Esophagus squamous epithelium (tissue), 5 donors: ENCODE data around the gene PDE7B. TPM values are rescaled to one million over a fixed set of nuclear protein-coding genes. Genes with fewer than 3 reads are reported as not detected.

Experiments used
- DNase-seq: peaks from one replicate; lab custom pipeline; 2025; lab: John Stamatoyannopoulos, UW
- H3K27ac ChIP-seq, 4 donors: fragments of 200-600 bp; sonication (generic); one replicate each; pipeline ENCODE4 v1.5.1; 2016 to 2019; ENCODE audit warnings: mild to moderate bottlenecking in 1 of 4
- H3K27me3 ChIP-seq, 4 donors: fragments of 200-600 bp; sonication (generic); 1 replicate in 3 of 4; 2 replicates in 1 of 4; pipeline versions ENCODE4 v1.5.1 to v1.6.0; 2017 to 2021; ENCODE audit warnings: antibody characterized with exemption in 1 of 4
- H3K36me3 ChIP-seq, 3 donors: fragments of 200-600 bp; sonication (generic); one replicate each; pipeline ENCODE4 v1.5.1; 2016 to 2019
- H3K4me1 ChIP-seq, 3 donors: fragments of 200-600 bp; sonication (generic); one replicate each; pipeline ENCODE4 v1.5.1; 2017 to 2019
- H3K4me3 ChIP-seq, 4 donors: fragments of 200-600 bp; sonication (generic); 1 replicate in 3 of 4; 2 replicates in 1 of 4; pipeline ENCODE4 v1.5.1; 2016 to 2019; ENCODE audit warnings: mild to moderate bottlenecking in 2 of 4, moderate library complexity in 1 of 4
- H3K9me3 ChIP-seq, 3 donors: fragments of 200-600 bp; sonication (generic); one replicate each; pipeline ENCODE4 v1.5.1; 2016 to 2019
- POLR2A ChIP-seq, 4 donors: fragments of 450-650 bp; IDR thresholded peaks; one replicate each; pipeline ENCODE4 v1.6.1; 2017; ENCODE audit warnings: antibody characterized with exemption in 4 of 4, mild to moderate bottlenecking in 4 of 4, moderate library complexity in 3 of 4
- WGBS, 2 donors: methylation state at CpG; one replicate each; pipeline ENCODE4 v1.1.5; 2018; 5-methylcytosine and 5-hydroxymethylcytosine counted together
- intact Hi-C: fragments of 100-400 bp; cut with DNase I; formaldehyde crosslinking; loops from one replicate; pipeline ENCODE4 v1.15.0; 2022
- total RNA-seq, 4 donors: library from RNA; depleted of rRNA; stranded (reverse); fragments of >200 nt; gene quantifications; one replicate each; pipeline ENCODE4 v1.1.0, GENCODE V29; 2016
- TF ChIP-seq, protein P1 (sequence below), 6 experiments: fragments of 450-650 bp in 4 of 6; fragments of 200-600 bp in 2 of 6; sonication (generic) in 2 of 6; IDR thresholded peaks; one replicate each; pipeline ENCODE4 v1.5.1; 2016 to 2019; ENCODE audit warnings: antibody characterized with exemption in 6 of 6, mild to moderate bottlenecking in 4 of 6, moderate library complexity in 4 of 6
- donor health status: DM: yes; HTN: yes; CAD: no.

The PDE7B gene
- total RNA-seq, 4 donors from 2014 or later = 0.08 to 6.1 (median 0.47) TPM

GRCh38 chr6:136077834-136078576 is 226.5 kb downstream of the PDE7B start:
- WGBS, 2 donors = 51 to 61% methylated on average over 5 of the region's 5 CpGs
- peak overlapping the region in 1 of 4 donors; percentile 25 for H3K27ac ChIP-seq
- no peaks in the 10 kb centered on the region for H3K4me1 ChIP-seq
- no peaks in the 10 kb centered on the region for H3K27me3 ChIP-seq
- TF ChIP-seq POLR2A (IDR thresholded peaks at IDR 0.05) = no peak
- TF ChIP-seq, protein P1, sequence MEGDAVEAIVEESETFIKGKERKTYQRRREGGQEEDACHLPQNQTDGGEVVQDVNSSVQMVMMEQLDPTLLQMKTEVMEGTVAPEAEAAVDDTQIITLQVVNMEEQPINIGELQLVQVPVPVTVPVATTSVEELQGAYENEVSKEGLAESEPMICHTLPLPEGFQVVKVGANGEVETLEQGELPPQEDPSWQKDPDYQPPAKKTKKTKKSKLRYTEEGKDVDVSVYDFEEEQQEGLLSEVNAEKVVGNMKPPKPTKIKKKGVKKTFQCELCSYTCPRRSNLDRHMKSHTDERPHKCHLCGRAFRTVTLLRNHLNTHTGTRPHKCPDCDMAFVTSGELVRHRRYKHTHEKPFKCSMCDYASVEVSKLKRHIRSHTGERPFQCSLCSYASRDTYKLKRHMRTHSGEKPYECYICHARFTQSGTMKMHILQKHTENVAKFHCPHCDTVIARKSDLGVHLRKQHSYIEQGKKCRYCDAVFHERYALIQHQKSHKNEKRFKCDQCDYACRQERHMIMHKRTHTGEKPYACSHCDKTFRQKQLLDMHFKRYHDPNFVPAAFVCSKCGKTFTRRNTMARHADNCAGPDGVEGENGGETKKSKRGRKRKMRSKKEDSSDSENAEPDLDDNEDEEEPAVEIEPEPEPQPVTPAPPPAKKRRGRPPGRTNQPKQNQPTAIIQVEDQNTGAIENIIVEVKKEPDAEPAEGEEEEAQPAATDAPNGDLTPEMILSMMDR (IDR thresholded peaks at IDR 0.05) = no peak
- H3K36me3 ChIP-seq = no peaks in the 10 kb centered on the region
- H3K4me3 ChIP-seq = no peak overlapping the region
- DNase-seq = no peak
- intact Hi-C loops = no loop called here
- no peaks in the 10 kb centered on the region for H3K9me3 ChIP-seq

- Histone ChIP-seq H3K4me1 (peaks cover 0 to 7% (median 0%) of the 10 kb centered on the region in 3 donors), H3K36me3 (no peaks in the 10 kb centered on the region), H3K27me3 (no peaks in the 10 kb centered on the region), H3K9me3 (no peaks in the 10 kb centered on the region), H3K27ac (no peak overlapping the region), H3K4me3 (no peak overlapping the region)
- TF ChIP-seq, protein P1 (IDR thresholded peaks at IDR 0.05) = no peak
- TF ChIP-seq POLR2A (IDR thresholded peaks at IDR 0.05) = no peak
- WGBS, 2 donors = 66 to 67% methylated on average over 6 of the region's 6 CpGs
- no peak for DNase-seq
- intact Hi-C loops = no loop called here
Observed at GRCh38 chr6:136079701-136080565, 228.4 kb downstream of the PDE7B start.

DNA sequence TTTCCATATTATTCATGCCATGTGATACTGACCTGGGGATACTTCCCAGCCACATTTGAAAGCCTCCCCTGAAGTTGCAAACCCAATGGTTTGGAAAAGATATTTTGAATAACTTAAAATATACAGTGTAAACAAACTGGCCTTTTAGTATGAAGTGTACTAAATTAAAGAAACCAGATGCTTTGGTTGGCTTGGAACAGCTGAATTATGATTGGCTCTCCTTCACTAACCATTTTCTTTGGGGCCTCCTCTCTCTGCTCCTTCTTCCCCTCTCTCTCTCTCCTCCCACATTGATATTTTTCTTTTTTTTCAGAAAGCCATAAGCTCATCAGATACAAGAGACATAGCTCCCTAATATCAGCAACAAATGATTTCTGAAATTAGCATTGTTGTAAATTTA is 232.0 kb downstream of the PDE7B start:
- DNase-seq = no peak
- no peak for TF ChIP-seq POLR2A (IDR thresholded peaks at IDR 0.05)
- TF ChIP-seq, protein P1 (IDR thresholded peaks at IDR 0.05) = no peak
- intact Hi-C loops = no loop called here
- no peaks in the 10 kb centered on the region for H3K36me3 ChIP-seq
- no peak overlapping the region for H3K4me3 ChIP-seq
- peaks cover 0 to 7% (median 0%) of the 10 kb centered on the region in 3 donors for H3K4me1 ChIP-seq
- H3K27ac ChIP-seq = no peak overlapping the region
- no peaks in the 10 kb centered on the region for H3K9me3 ChIP-seq
- H3K27me3 ChIP-seq = no peaks in the 10 kb centered on the region

- intact Hi-C loops = no loop called here
- H3K36me3 ChIP-seq = no peaks in the 10 kb centered on the region
- no peak overlapping the region for H3K4me3 ChIP-seq
- H3K27me3 ChIP-seq = no peaks in the 10 kb centered on the region
- H3K9me3 ChIP-seq = no peaks in the 10 kb centered on the region
- no peak for DNase-seq
- H3K4me1 ChIP-seq = peaks cover 0 to 7% (median 0%) of the 10 kb centered on the region in 3 donors
- no peak overlapping the region for H3K27ac ChIP-seq
- 50 to 68% methylated on average over 1 of the region's 1 CpG for WGBS, 2 donors
- TF ChIP-seq POLR2A (IDR thresholded peaks at IDR 0.05) = no peak
- TF ChIP-seq, protein P1 (IDR thresholded peaks at IDR 0.05) = no peak
Observed at GRCh38 chr6:136084403-136084802, 232.9 kb downstream of the PDE7B start.
